WTC11 (cell line): Measurements from ENCODE around the gene PRMT9.

Source experiments
- CTCF ChIP-seq: fragments of 200-600 bp; IDR thresholded peaks from 2 replicates; pipeline ENCODE4 v1.8.0; 2022; ENCODE audit warnings: antibody characterized with exemption
- FOXK1 ChIP-seq: sonication (generic); formaldehyde crosslinking; IDR thresholded peaks from 2 replicates; pipeline ENCODE4 v1.8.0; 2022; ENCODE audit warnings: mild to moderate bottlenecking, moderate library complexity, missing genetic modification reagents
- IRF1 ChIP-seq: sonication (generic); formaldehyde crosslinking; IDR thresholded peaks from 2 replicates; pipeline ENCODE4 v1.8.0; 2023; ENCODE audit warnings: missing genetic modification reagents
- OVOL2 ChIP-seq: fragments of 250-450 bp; sonication (Bioruptor Pico); IDR thresholded peaks from 2 replicates; pipeline ENCODE4 v1.9.0; 2021; ENCODE audit warnings: mild to moderate bottlenecking, borderline replicate concordance
- PREB ChIP-seq: sonication (generic); formaldehyde crosslinking; IDR thresholded peaks from 2 replicates; pipeline ENCODE4 v1.8.1; 2022; ENCODE audit warnings: mild to moderate bottlenecking, missing genetic modification reagents, moderate library complexity, borderline replicate concordance

DNA sequence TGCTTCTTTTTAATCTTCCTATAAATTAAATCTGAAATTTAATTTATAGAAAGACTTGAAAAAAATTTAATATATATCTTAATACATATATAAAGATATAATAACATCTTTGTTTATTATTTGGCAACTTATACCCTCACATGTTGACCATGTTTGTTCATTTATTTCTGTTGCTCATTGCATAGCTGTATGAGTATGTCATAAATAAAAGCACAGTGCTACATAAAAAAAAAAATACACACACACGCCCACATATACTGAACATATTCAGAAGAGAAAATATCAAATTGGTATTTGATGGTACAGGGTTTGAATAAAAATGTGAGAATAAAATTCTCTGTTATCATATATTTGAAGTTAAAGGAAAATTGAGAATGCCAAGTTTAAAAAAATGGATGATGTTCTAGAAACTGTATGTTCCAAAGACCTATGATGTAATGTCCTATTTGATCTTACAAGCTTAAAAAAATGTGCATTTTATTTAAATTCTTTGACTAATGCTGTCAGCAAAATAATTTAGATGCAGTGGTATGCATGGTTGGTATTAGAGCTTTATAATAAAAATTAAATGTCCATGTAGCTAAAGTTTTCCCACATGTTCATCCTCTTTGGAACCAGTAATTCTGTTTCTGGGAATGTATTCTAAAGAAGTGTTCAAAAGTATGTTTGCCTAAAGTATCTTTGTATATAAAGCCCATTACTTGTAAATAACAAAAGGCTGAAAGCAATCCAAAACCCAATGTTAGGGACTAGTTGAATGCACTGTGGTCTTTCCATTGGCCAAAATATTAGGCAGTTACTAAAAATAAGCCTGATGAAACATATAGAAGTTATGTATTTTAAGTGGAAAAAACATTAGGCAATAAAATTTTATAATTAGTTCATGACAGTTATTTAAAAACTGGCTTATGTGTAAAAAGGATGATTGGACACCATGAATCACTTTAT lies 53.9 kb downstream of the PRMT9 start:
- TF ChIP-seq PREB (CRISPR knock-in tag): no peak
- no peak for TF ChIP-seq OVOL2 (CRISPR knock-in tag)
- TF ChIP-seq CTCF: no peak
- TF ChIP-seq IRF1 (CRISPR knock-in tag): no peak
- TF ChIP-seq FOXK1 (CRISPR knock-in tag): no peak
